HFF-Myc (cell line): ENCODE results near the gene ARF3.

ENCODE experiments used
- DNase-seq: peaks from one replicate; pipeline ENCODE4 v3.0.0-alpha.2; 2011; ENCODE audit warnings: low read depth; ENCODE audit errors: extremely low read depth
- H3K4me3 ChIP-seq: replicated peaks from 2 replicates; pipeline ENCODE4 v1.5.1; 2011; ENCODE audit warnings: low read depth, mild to moderate bottlenecking, control low read depth, low read length
- CTCF ChIP-seq: IDR thresholded peaks from 2 replicates; pipeline ENCODE4 v1.5.1; 2012; ENCODE audit warnings: mild to moderate bottlenecking, low read depth, low read length, control low read depth; ENCODE audit errors: missing control alignments

The ARF3 gene

GRCh38 chr12:48954061-48954460, 3.2 kb downstream of the ARF3 start:
- no peak overlapping the region for H3K4me3 ChIP-seq
- TF ChIP-seq CTCF, result no peak
- DNase-seq, result no peak

DNA sequence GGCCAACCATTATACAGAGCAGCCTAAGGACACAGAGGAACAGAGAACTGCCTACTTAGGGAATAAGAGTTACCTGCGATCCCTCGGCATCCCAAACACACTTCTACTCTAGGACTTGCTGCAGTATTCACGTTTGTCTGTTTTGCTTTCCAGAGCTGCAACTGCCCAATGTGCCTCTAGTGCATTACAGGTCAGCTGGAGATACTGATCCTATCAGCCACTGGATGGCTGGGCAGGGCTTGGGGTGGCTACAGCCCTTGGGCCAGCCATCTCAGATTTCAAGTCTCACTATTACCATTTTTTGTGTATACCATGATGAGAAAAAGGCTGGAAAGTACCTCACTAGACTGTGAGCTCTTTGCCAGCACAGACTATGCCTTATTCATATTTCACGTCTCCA, 4.6 kb downstream of the ARF3 start:
- DNase-seq, result no peak

GRCh38 chr12:48947727-48948126, 9.6 kb downstream of the ARF3 start:
- H3K4me3 ChIP-seq, result no peak overlapping the region
- no peak for TF ChIP-seq CTCF
- DNase-seq, result no peak

More for the DNA sequence above, 4.6 kb downstream of the ARF3 start:
- no peak for TF ChIP-seq CTCF
- no peak overlapping the region for H3K4me3 ChIP-seq

DNA sequence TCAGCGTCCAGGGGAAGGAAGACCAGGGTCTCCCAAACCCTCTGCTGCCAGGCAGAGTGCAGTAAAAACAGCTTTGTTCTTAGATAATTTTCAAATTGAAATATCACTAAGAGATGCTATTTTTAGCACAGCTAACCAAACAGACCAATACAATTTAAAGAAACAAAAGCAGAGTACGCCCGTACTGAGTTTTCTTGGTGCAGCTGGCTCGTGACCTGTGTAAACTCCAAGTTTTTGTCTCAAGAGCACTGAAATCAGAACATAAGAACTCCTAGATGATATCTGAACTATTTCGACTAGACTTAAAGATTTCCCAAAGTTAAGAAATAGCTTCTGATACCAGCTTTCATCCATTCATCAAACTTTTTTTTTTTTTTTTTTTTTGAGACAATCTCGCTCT, 10.3 kb downstream of the ARF3 start:
- H3K4me3 ChIP-seq, result no peak overlapping the region
- no peak for DNase-seq
- TF ChIP-seq CTCF, result no peak

- DNase-seq, result no peak
These were observed 11.1 kb downstream of the ARF3 start for GRCh38 chr12:48946205-48946604.

DNA sequence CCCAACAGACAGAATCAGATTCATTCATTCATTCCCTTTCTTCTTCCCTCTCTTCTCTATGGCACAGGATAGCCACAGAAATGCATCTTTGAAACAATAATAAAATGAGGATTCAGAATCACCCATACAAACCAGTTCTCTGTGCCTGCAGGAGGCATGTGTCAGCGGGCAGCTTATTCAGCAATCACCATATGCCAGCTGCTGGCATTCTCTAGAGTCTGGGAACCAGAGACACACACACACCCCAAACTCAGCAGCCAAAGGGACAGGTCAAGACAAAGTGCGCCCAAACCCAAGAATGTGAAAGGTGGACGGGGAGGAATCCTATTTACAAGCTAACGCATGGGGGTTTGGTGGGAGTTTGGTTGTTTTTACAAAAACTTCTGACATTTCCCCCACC, 14.1 kb downstream of the ARF3 start:
- TF ChIP-seq CTCF, result no peak
- no peak overlapping the region for H3K4me3 ChIP-seq
- no peak for DNase-seq

More at GRCh38 chr12:48946205-48946604, 11.1 kb downstream of the ARF3 start:
- H3K4me3 ChIP-seq, result no peak overlapping the region
- TF ChIP-seq CTCF, result no peak

DNA sequence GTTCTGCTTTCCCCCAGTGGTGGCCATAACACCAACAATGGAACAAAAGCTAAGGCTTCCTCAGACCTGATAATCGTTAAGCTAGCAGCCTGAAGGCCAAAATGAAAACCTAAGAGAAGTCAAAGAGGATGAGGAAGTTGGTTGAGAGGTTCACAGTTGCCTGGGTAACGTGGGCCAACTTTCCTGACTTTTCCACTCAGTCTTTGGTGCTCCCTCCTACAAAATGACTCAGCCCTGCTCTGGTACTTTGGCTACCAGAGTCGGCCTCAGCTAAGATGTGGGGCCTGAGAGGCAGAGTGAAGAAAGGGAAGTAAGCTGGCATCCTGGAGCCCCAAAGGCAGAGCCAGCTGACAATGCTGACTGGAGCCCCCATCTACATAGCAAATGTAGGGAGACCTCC, 17.1 kb downstream of the ARF3 start:
- no peak for DNase-seq
- H3K4me3 ChIP-seq, result no peak overlapping the region
- TF ChIP-seq CTCF, result no peak
